CD4-positive, alpha-beta T cell treated with Interferon gamma for 1 hour (primary cell): ENCODE measurements around the gene CRYBB3.
A peak's percentile ranks its signal among the peaks of the same experiment; 100 is the strongest.
"Not testable (repeated sequence)": the region's sequence is repeated elsewhere in the genome, so short reads cannot be mapped to it uniquely, and the experiment has no call there.

ENCODE experiments used
- DNase-seq: peaks from one replicate; pipeline ENCODE4 v3.0.0-alpha.2; 2020

The CRYBB3 gene

GRCh38 chr22:25176175-25176574, 23.5 kb upstream of the CRYBB3 start:
- no peak for DNase-seq

- no peak for DNase-seq
These were observed 22.9 kb upstream of the CRYBB3 start for GRCh38 chr22:25176799-25177198.

GRCh38 chr22:25177226-25177625, 22.4 kb upstream of the CRYBB3 start:
- no peak for DNase-seq

GRCh38 chr22:25177895-25178294, 21.8 kb upstream of the CRYBB3 start:
- no peak for DNase-seq

GRCh38 chr22:25178348-25178747, 21.3 kb upstream of the CRYBB3 start:
- not testable (repeated sequence) for DNase-seq

- DNase-seq = not testable (repeated sequence)
These were observed 20.6 kb upstream of the CRYBB3 start for GRCh38 chr22:25178869-25179631.

GRCh38 chr22:25182131-25183110, 17.2 kb upstream of the CRYBB3 start:
- DNase-seq = no peak

- DNase-seq = no peak
These were observed 15.6 kb upstream of the CRYBB3 start for GRCh38 chr22:25183949-25184619.

GRCh38 chr22:25186140-25186539, 13.5 kb upstream of the CRYBB3 start:
- no peak for DNase-seq

GRCh38 chr22:25187469-25187868, 12.2 kb upstream of the CRYBB3 start:
- no peak for DNase-seq

GRCh38 chr22:25192406-25192805, 7.3 kb upstream of the CRYBB3 start:
- DNase-seq = no peak

- no peak for DNase-seq
These were observed 6.5 kb upstream of the CRYBB3 start for GRCh38 chr22:25193130-25193529.

- no peak for DNase-seq
These were observed 6.1 kb upstream of the CRYBB3 start for GRCh38 chr22:25193548-25193947.

- no peak for DNase-seq
These were observed 3.3 kb upstream of the CRYBB3 start for GRCh38 chr22:25196326-25196725.

- no peak for DNase-seq
These were observed 2.3 kb upstream of the CRYBB3 start for GRCh38 chr22:25197340-25197739.

GRCh38 chr22:25200967-25201366, 1.3 kb downstream of the CRYBB3 start:
- no peak for DNase-seq

GRCh38 chr22:25201557-25202273, 2.1 kb downstream of the CRYBB3 start:
- DNase-seq = no peak

GRCh38 chr22:25202290-25202921, 2.7 kb downstream of the CRYBB3 start:
- DNase-seq = peak; percentile 25

- DNase-seq = no peak
These were observed 3.4 kb downstream of the CRYBB3 start for GRCh38 chr22:25203082-25203481.

- not testable (repeated sequence) for DNase-seq
These were observed 4.9 kb downstream of the CRYBB3 start for GRCh38 chr22:25204547-25204946.

- no peak for DNase-seq
These were observed 6.2 kb downstream of the CRYBB3 start for GRCh38 chr22:25205847-25206246.

GRCh38 chr22:25206998-25207397, 7.3 kb downstream of the CRYBB3 start:
- no peak for DNase-seq
